Measurements from ENCODE around the gene RND1.

GRCh38 chr12:48869191-48869590 lies 3.5 kb upstream of the RND1 start:
- TF ChIP-seq CTCF (conservative IDR thresholded peaks at IDR 0.05 in 1 of 2, IDR thresholded peaks at IDR 0.05 in 1 of 2; ENCODE audit: low read depth in 1 of 2, low read length in 2 of 2) (no peak), EZH2 (IDR thresholded peaks at IDR 0.05; ENCODE audit: low read length, missing control alignments) (no peak)
